ENCODE results near the gene SLC51B.

The SLC51B gene

GRCh38 chr15:65034719-65035118, 10.5 kb upstream of the SLC51B start:
- Histone ChIP-seq H3K36me3 (no peaks in the 10 kb centered on the region), H3K4me1 (peaks cover 0 to 12% (median 5%) of the 10 kb centered on the region in 4 donors), H3K27ac (no peak overlapping the region), H3K27me3 (no peaks in the 10 kb centered on the region), H3K4me3 (no peak overlapping the region), H3K9me3 (no peaks in the 10 kb centered on the region)
- DNase-seq, result no peak
- no peak for TF ChIP-seq CTCF (IDR thresholded peaks at IDR 0.05)
- intact Hi-C loops (cut with DNase I; ENCODE audit: low total_unique reads), result loop anchor here (10.0 kb wide), 1 partner anchor 270 kb away; the partner anchor contains the start of gene RNU5B-1

- DNase-seq, result no peak
- Histone ChIP-seq H3K4me1 (peaks cover 0 to 11% (median 4%) of the 10 kb centered on the region in 4 donors), H3K27me3 (no peaks in the 10 kb centered on the region), H3K4me3 (no peak overlapping the region), H3K36me3 (no peaks in the 10 kb centered on the region), H3K27ac (no peak overlapping the region), H3K9me3 (no peaks in the 10 kb centered on the region)
- TF ChIP-seq CTCF (IDR thresholded peaks at IDR 0.05), result no peak
- intact Hi-C loops (cut with DNase I; ENCODE audit: low total_unique reads), result loop anchor here (10.0 kb wide), 1 partner anchor 267 kb away; the partner anchor contains the start of gene RNU5B-1
These were observed 7.9 kb upstream of the SLC51B start for GRCh38 chr15:65037309-65037708.

GRCh38 chr15:65038428-65038827, 6.8 kb upstream of the SLC51B start:
- intact Hi-C loops (cut with DNase I; ENCODE audit: low total_unique reads), result loop anchor here (10.0 kb wide), 1 partner anchor 266 kb away; the partner anchor contains the start of gene RNU5B-1
- DNase-seq, result no peak
- Histone ChIP-seq H3K4me3 (no peak overlapping the region), H3K27me3 (no peaks in the 10 kb centered on the region), H3K27ac (no peak overlapping the region), H3K4me1 (peaks cover 0 to 5% (median 2%) of the 10 kb centered on the region in 4 donors), H3K36me3 (no peaks in the 10 kb centered on the region), H3K9me3 (no peaks in the 10 kb centered on the region)
- no peak for TF ChIP-seq CTCF (IDR thresholded peaks at IDR 0.05)

GRCh38 chr15:65038836-65039235, 6.4 kb upstream of the SLC51B start:
- TF ChIP-seq CTCF (IDR thresholded peaks at IDR 0.05), result no peak
- no peaks in the 10 kb centered on the region for H3K9me3 ChIP-seq
- no peaks in the 10 kb centered on the region for H3K36me3 ChIP-seq
- H3K4me3 ChIP-seq, result no peak overlapping the region
- intact Hi-C loops (cut with DNase I; ENCODE audit: low total_unique reads), result loop anchor here (10.0 kb wide), 1 partner anchor 266 kb away; the partner anchor contains the start of gene RNU5B-1
- no peaks in the 10 kb centered on the region for H3K27me3 ChIP-seq
- DNase-seq, result no peak
- H3K27ac ChIP-seq, result no peak overlapping the region
- peaks cover 0 to 1% (median under 1%) of the 10 kb centered on the region in 4 donors for H3K4me1 ChIP-seq

GRCh38 chr15:65040461-65040860, 4.7 kb upstream of the SLC51B start:
- intact Hi-C loops (cut with DNase I; ENCODE audit: low total_unique reads), result no loop called here
- H3K4me3 ChIP-seq, result no peak overlapping the region
- H3K36me3 ChIP-seq, result peaks cover 5% of the 10 kb centered on the region in 3 donors
- DNase-seq, result no peak
- H3K27ac ChIP-seq, result no peak overlapping the region
- H3K4me1 ChIP-seq, result peaks cover 0 to 11% (median 0%) of the 10 kb centered on the region in 4 donors
- H3K27me3 ChIP-seq, result no peaks in the 10 kb centered on the region
- H3K9me3 ChIP-seq, result no peaks in the 10 kb centered on the region
- no peak for TF ChIP-seq CTCF (IDR thresholded peaks at IDR 0.05)

- DNase-seq, result no peak
- no peak overlapping the region for H3K4me3 ChIP-seq
- intact Hi-C loops (cut with DNase I; ENCODE audit: low total_unique reads), result no loop called here
- H3K4me1 ChIP-seq, result peaks cover 0 to 11% (median 0%) of the 10 kb centered on the region in 4 donors
- H3K9me3 ChIP-seq, result no peaks in the 10 kb centered on the region
- H3K36me3 ChIP-seq, result peaks cover 5 to 15% (median 6%) of the 10 kb centered on the region in 3 donors
- no peak for TF ChIP-seq CTCF (IDR thresholded peaks at IDR 0.05)
- H3K27ac ChIP-seq, result no peak overlapping the region
- no peaks in the 10 kb centered on the region for H3K27me3 ChIP-seq
These were observed 3.4 kb upstream of the SLC51B start for GRCh38 chr15:65041787-65042186.
